Body of pancreas (tissue), 4 donors: ENCODE results near the gene CCIN. TPM values are rescaled to one million over a fixed set of nuclear protein-coding genes. Genes with fewer than 3 reads are reported as not detected.

Experiments
- ATAC-seq: fragments of 150-250 bp; one replicate; pipeline ENCODE4 v1.9.1; 2016
- DNase-seq, 4 donors: peaks; one replicate each; pipeline ENCODE4 v3.0.0-alpha.2; 2019
- H3K27ac ChIP-seq, 4 donors: fragments of 200-600 bp; sonication (generic); 1 replicate in 3 of 4; 2 replicates in 1 of 4; pipeline versions ENCODE4 v1.5.1 to v1.6.1; 2016 to 2019; ENCODE audit warnings: mild to moderate bottlenecking in 1 of 4, mixed read lengths in 1 of 4, moderate library complexity in 1 of 4
- H3K27me3 ChIP-seq, 2 donors: fragments of 200-600 bp; sonication (generic); one replicate each; pipeline ENCODE4 v1.6.0; 2016; ENCODE audit warnings: mild to moderate bottlenecking in 1 of 2
- H3K36me3 ChIP-seq, 2 donors: fragments of 200-600 bp; sonication (generic); replicated peaks in 1 of 2; 2 replicates each; pipeline ENCODE4 v1.5.1; 2016; ENCODE audit warnings: low read depth in 2 of 2; ENCODE audit not compliant: insufficient read depth in 1 of 2
- H3K4me1 ChIP-seq: fragments of 200-600 bp; sonication (generic); one replicate; pipeline ENCODE4 v1.6.0; 2016
- H3K4me3 ChIP-seq, 2 donors: fragments of 200-600 bp; sonication (generic); 1 replicate in 1 of 2; 2 replicates in 1 of 2; pipeline ENCODE4 v1.5.1; 2016 to 2019
- H3K9me3 ChIP-seq, 3 donors: fragments of 200-600 bp; sonication (generic); 1 replicate in 2 of 3; 2 replicates in 1 of 3; pipeline ENCODE4 v1.5.1; 2016
- CTCF ChIP-seq, 7 experiments: fragments of 450-650 bp in 4 of 7; fragments of 200-600 bp in 3 of 7; sonication (generic) in 3 of 7; IDR thresholded peaks; one replicate each; pipeline ENCODE4 v1.5.1; 2016 to 2019; ENCODE audit warnings: antibody characterized with exemption in 7 of 7
- POLR2A ChIP-seq, 3 donors: fragments of 450-650 bp; IDR thresholded peaks; one replicate each; pipeline ENCODE4 v1.6.1; 2016; ENCODE audit warnings: antibody characterized with exemption in 3 of 3, mild to moderate bottlenecking in 2 of 3
- WGBS, 2 donors: methylation state at CpG; one replicate each; pipeline ENCODE4 v1.1.5; 2017; 5-methylcytosine and 5-hydroxymethylcytosine counted together
- intact Hi-C: fragments of 100-400 bp; cut with DNase I; formaldehyde crosslinking; loops from one replicate; pipeline ENCODE4 v1.15.1; 2023
- total RNA-seq, 2 donors: library from RNA; depleted of rRNA; stranded (reverse); fragments of >200 nt; gene quantifications; one replicate each; pipeline ENCODE4 v1.1.0, GENCODE V29; 2016

CCIN gene
- total RNA-seq, 2 donors from 2014 or later, result not detected

- H3K4me1 ChIP-seq, result peaks cover 13% of the 10 kb centered on the region
- TF ChIP-seq POLR2A (IDR thresholded peaks at IDR 0.05) (no peak), CTCF (IDR thresholded peaks at IDR 0.05) (no peak)
- H3K27ac ChIP-seq, result no peak overlapping the region
- H3K4me3 ChIP-seq, result no peak overlapping the region
- no peaks in the 10 kb centered on the region for H3K36me3 ChIP-seq
- H3K27me3 ChIP-seq, result no peaks in the 10 kb centered on the region
- H3K9me3 ChIP-seq, result no peaks in the 10 kb centered on the region
- DNase-seq (no peak), ATAC-seq (no peak)
- intact Hi-C loops, result no loop called here
Observed at GRCh38 chr9:36187414-36187813, 18.2 kb downstream of the CCIN start.

GRCh38 chr9:36188212-36188611 lies 19.0 kb downstream of the CCIN start:
- Histone ChIP-seq H3K4me1 (peaks cover 21% of the 10 kb centered on the region), H3K4me3 (no peak overlapping the region), H3K9me3 (no peaks in the 10 kb centered on the region), H3K27ac (no peak overlapping the region), H3K36me3 (no peaks in the 10 kb centered on the region), H3K27me3 (no peaks in the 10 kb centered on the region)
- DNase-seq (no peak), ATAC-seq (no peak)
- 75 to 76% methylated on average over 5 of the region's 5 CpGs for WGBS, 2 donors
- TF ChIP-seq CTCF (IDR thresholded peaks at IDR 0.05) (no peak), POLR2A (IDR thresholded peaks at IDR 0.05) (no peak)
- intact Hi-C loops, result no loop called here

GRCh38 chr9:36189976-36190375 lies 20.8 kb downstream of the CCIN start:
- H3K9me3 ChIP-seq, result no peaks in the 10 kb centered on the region
- 5 to 6% methylated on average over 9 of the region's 9 CpGs for WGBS, 2 donors
- H3K36me3 ChIP-seq, result no peaks in the 10 kb centered on the region
- H3K4me1 ChIP-seq, result peaks cover 38% of the 10 kb centered on the region
- H3K27me3 ChIP-seq, result no peaks in the 10 kb centered on the region
- TF ChIP-seq CTCF (IDR thresholded peaks at IDR 0.05), result no peak
- DNase-seq, result peak in 1 of 4 donors; percentile 16
- H3K4me3 ChIP-seq, result peak overlapping the region; percentile 3 to 94
- ATAC-seq, result no peak
- intact Hi-C loops, result no loop called here
- H3K27ac ChIP-seq, result peak overlapping the region; percentile 70 to 90 (median 84)

- DNase-seq, result peak; percentile 96 to 98 (median 97)
- H3K27ac ChIP-seq, result peak within 1 kb of the TSS; percentile 70 to 90 (median 84)
- intact Hi-C loops, result no loop called here
- TF ChIP-seq CTCF (IDR thresholded peaks at IDR 0.05) (peak; percentile 28 to 68 (median 54)), POLR2A (IDR thresholded peaks at IDR 0.05) (peak; percentile 81 to 95 (median 95))
- H3K9me3 ChIP-seq, result no peaks in the 10 kb centered on the region
- peaks cover 38% of the 10 kb centered on the region for H3K4me1 ChIP-seq
- H3K4me3 ChIP-seq, result peak within 1 kb of the TSS; percentile 69 to 94
- peak; percentile 99 for ATAC-seq
- no peaks in the 10 kb centered on the region for H3K27me3 ChIP-seq
- no peaks in the 10 kb centered on the region for H3K36me3 ChIP-seq
- WGBS, 2 donors, result 0% methylated on average over 20 to 68 of the region's 68 CpGs
Observed at GRCh38 chr9:36190388-36191289, 21.5 kb downstream of the CCIN start, which contains the start of gene CLTA. TSS of gene CLTA (plus strand) at chr9:36190921. CDS start at chr9:36191057, 136 bp downstream.
